HG03280 (cell line): ENCODE data around the gene CCDC12.
A peak's percentile ranks its signal among the peaks of the same experiment; 100 is the strongest.

Source experiments
- ATAC-seq: cut with Tn5 transposase; IDR thresholded peaks from one replicate; pipeline ENCODE4 v1.9.1; 2021; ENCODE audit warnings: mild to moderate bottlenecking, moderate library complexity; ENCODE audit not compliant: unreplicated experiment

The CCDC12 gene

GRCh38 chr3:46976326-46977190 lies at the start of gene CCDC12:
Gene CCDC12, minus strand, starts transcription at chr3:46976745. Its CDS starts 13 bp downstream, at chr3:46976732.
- peak; percentile 69 for ATAC-seq

- ATAC-seq, result no peak
These were observed 48.4 kb upstream of the CCDC12 start for GRCh38 chr3:47024932-47025331.

GRCh38 chr3:47022641-47023071 lies 46.1 kb upstream of the CCDC12 start:
- no peak for ATAC-seq

GRCh38 chr3:47020311-47020710 lies 43.8 kb upstream of the CCDC12 start:
- no peak for ATAC-seq

GRCh38 chr3:47019201-47019600 lies 42.7 kb upstream of the CCDC12 start:
- ATAC-seq, result no peak

- ATAC-seq, result no peak
These were observed 41.7 kb upstream of the CCDC12 start for GRCh38 chr3:47018269-47018611.

- no peak for ATAC-seq
These were observed 41.1 kb upstream of the CCDC12 start for GRCh38 chr3:47017504-47018268.

- ATAC-seq, result no peak
These were observed 40.4 kb upstream of the CCDC12 start for GRCh38 chr3:47016934-47017435.

- ATAC-seq, result no peak
These were observed 39.8 kb upstream of the CCDC12 start for GRCh38 chr3:47016086-47016933.

GRCh38 chr3:47015151-47015550 lies 38.6 kb upstream of the CCDC12 start:
- no peak for ATAC-seq

GRCh38 chr3:47014036-47014435 lies 37.5 kb upstream of the CCDC12 start:
- ATAC-seq, result no peak

GRCh38 chr3:47013231-47013630 lies 36.7 kb upstream of the CCDC12 start:
- ATAC-seq, result no peak

GRCh38 chr3:47012342-47013230 lies 36.0 kb upstream of the CCDC12 start:
- ATAC-seq, result no peak

- ATAC-seq, result no peak
These were observed 34.8 kb upstream of the CCDC12 start for GRCh38 chr3:47011371-47011770.

GRCh38 chr3:47010910-47011309 lies 34.4 kb upstream of the CCDC12 start:
- no peak for ATAC-seq

- no peak for ATAC-seq
These were observed 33.7 kb upstream of the CCDC12 start for GRCh38 chr3:47010111-47010712.

- ATAC-seq, result no peak
These were observed 32.9 kb upstream of the CCDC12 start for GRCh38 chr3:47009225-47010110.

GRCh38 chr3:47008851-47009224 lies 32.3 kb upstream of the CCDC12 start:
- no peak for ATAC-seq
